Stimulated activated CD4-positive, alpha-beta T cell treated with anti-CD3 and anti-CD28 coated beads, Interleukin-15, amount 100 ng/mL, for 48 hours (primary cell): ENCODE data around the gene CD72.

ENCODE experiments used
- DNase-seq, 2 donors: peaks; one replicate each; pipeline ENCODE4 v3.0.0-alpha.2; 2020; ENCODE audit warnings: low read depth in 2 of 2

CD72 gene

GRCh38 chr9:35618325-35618727 lies at the start of gene CD72:
Gene CD72, minus strand, starts transcription at chr9:35618413. Its CDS starts 110 bp downstream, at chr9:35618303.
- DNase-seq = no peak

- DNase-seq = no peak
Observed at GRCh38 chr9:35667939-35668338, 49.7 kb upstream of the CD72 start.

- DNase-seq = no peak
Observed at GRCh38 chr9:35666549-35666948, 48.3 kb upstream of the CD72 start.

- no peak for DNase-seq
Observed at GRCh38 chr9:35666045-35666444, 47.8 kb upstream of the CD72 start.

- no peak for DNase-seq
Observed at GRCh38 chr9:35665471-35665818, 47.2 kb upstream of the CD72 start.

- DNase-seq = peak; percentile 60 to 66
Observed at GRCh38 chr9:35664531-35665470, 46.6 kb upstream of the CD72 start, which contains the start of gene ARHGEF39. Gene ARHGEF39, minus strand, starts transcription at chr9:35665195. Its CDS starts 26 bp downstream, at chr9:35665169.

GRCh38 chr9:35662437-35662836 lies 44.2 kb upstream of the CD72 start:
- DNase-seq = no peak

- no peak for DNase-seq
Observed at GRCh38 chr9:35661756-35662350, 43.6 kb upstream of the CD72 start.

GRCh38 chr9:35660966-35661415 lies 42.8 kb upstream of the CD72 start:
- no peak for DNase-seq

- no peak for DNase-seq
Observed at GRCh38 chr9:35659340-35659739, 41.1 kb upstream of the CD72 start.

GRCh38 chr9:35658968-35659220 lies 40.7 kb upstream of the CD72 start:
- no peak for DNase-seq

- DNase-seq = peak; percentile 65
Observed at GRCh38 chr9:35658137-35658967, 40.1 kb upstream of the CD72 start, which contains the start of gene CCDC107. Gene CCDC107, plus strand, starts transcription at chr9:35658292. Its CDS starts 88 bp downstream, at chr9:35658380.

- DNase-seq = peak; percentile 94
Observed at GRCh38 chr9:35657546-35658136, 39.4 kb upstream of the CD72 start, which contains the start of gene RMRP. Gene RMRP, minus strand, starts transcription at chr9:35658019.

GRCh38 chr9:35656831-35657545 lies 38.8 kb upstream of the CD72 start:
- no peak for DNase-seq

GRCh38 chr9:35656348-35656747 lies 38.1 kb upstream of the CD72 start:
- no peak for DNase-seq

- DNase-seq = no peak
Observed at GRCh38 chr9:35653611-35654010, 35.4 kb upstream of the CD72 start.

- DNase-seq = no peak
Observed at GRCh38 chr9:35652829-35653209, 34.6 kb upstream of the CD72 start.

GRCh38 chr9:35651956-35652828 lies 34.0 kb upstream of the CD72 start:
- no peak for DNase-seq

GRCh38 chr9:35650341-35651158 lies 32.3 kb upstream of the CD72 start, which contains the start of gene SIT1:
Gene SIT1, minus strand, starts transcription at chr9:35650931. Its CDS starts 78 bp downstream, at chr9:35650853.
- peak in 1 of 2 donors; percentile 35 for DNase-seq
